ENCODE results near the gene MEGF9. TPM values are rescaled to one million over a fixed set of nuclear protein-coding genes. Genes with fewer than 3 reads are reported as not detected.

MEGF9 gene
- total and polyA plus RNA-seq, 2 donors (not counting 3 experiments of a cell fraction or from before 2014, with no cell fraction given), result 4.0 to 13.0 TPM

DNA sequence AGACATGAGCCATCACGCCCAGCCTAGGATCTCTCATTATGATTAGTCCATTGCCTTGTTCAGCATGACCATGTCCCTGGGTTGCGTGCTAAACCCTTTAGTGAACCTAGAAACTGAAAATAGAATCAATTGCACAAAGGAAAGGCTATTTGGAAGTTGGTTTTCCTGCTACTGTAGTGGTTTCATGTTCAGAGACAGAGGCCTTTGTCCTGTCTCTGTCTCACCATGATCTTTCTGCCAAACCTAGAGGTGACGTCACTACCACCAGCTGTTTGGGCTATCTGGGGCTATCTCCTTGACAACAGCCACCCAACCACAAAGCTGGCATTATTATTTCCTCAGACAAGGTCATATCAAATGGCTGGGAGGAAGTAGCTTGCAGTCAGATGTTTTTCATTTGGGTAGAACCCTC lies 130.3 kb downstream of the MEGF9 start:
- dilution Hi-C loops (cut with MboI; ENCODE audit: extremely low pct_ligation_motif_present, low sequenced_read_pairs) (no loop called here), intact Hi-C loops (cut with micrococcal nuclease) (no loop called here)
- no peak overlapping the region for H3K9ac ChIP-seq (replicated peaks; ENCODE audit: extremely low read depth, insufficient read depth, low read length)
- no peaks in the 10 kb centered on the region for H3K36me3 ChIP-seq (ENCODE audit: control insufficient read depth in 2 of 2, extremely low read depth in 1 of 2, insufficient read depth in 2 of 2, low read length in 2 of 2)
- H3K9me1 ChIP-seq (replicated peaks; ENCODE audit: control insufficient read depth, extremely low read depth, insufficient read depth, low read length), result no peaks in the 10 kb centered on the region
- DNase-seq (ENCODE audit: low read depth, low spot score) (peak; percentile 80), FAIRE-seq (peak; percentile 80)
- peak; percentile 91 for TF ChIP-seq JUN (IDR thresholded peaks at IDR 0.05; ENCODE audit: borderline replicate concordance, insufficient read depth, insufficient read length, low read depth)
- no peak for TF ChIP-seq POLR2A (IDR thresholded peaks at IDR 0.05; ENCODE audit: low read depth, low read length)
- ChIA-PET CTCF (interaction anchor here (1.4 kb wide), 1 partner anchor 9 kb away, joined by 6 read pairs; no protein-coding TSS in a partner anchor), POLR2A (no interaction called here)
- H3K9me3 ChIP-seq (replicated peaks; ENCODE audit: control insufficient read depth, insufficient read depth, low read length), result no peaks in the 10 kb centered on the region
- peaks cover 0 to 5% of the 10 kb centered on the region in 2 experiments for H3K27me3 ChIP-seq (ENCODE audit: control insufficient read depth in 2 of 2, insufficient read depth in 2 of 2, low read length in 2 of 2)
- no TSS peak for BruUV-seq (replicated peaks)
- peaks cover 9% of the 10 kb centered on the region for H3K79me2 ChIP-seq (ENCODE audit: control insufficient read depth, insufficient read depth, low read length)
- H4K20me1 ChIP-seq (replicated peaks; ENCODE audit: control insufficient read depth, extremely low read depth, insufficient read depth, low read length), result no peaks in the 10 kb centered on the region
- H3K4me3 ChIP-seq (replicated peaks in 1 of 3; ENCODE audit: insufficient read depth in 1 of 3, low read depth in 1 of 3, low read length in 3 of 3), result no peak overlapping the region
- H3K27ac ChIP-seq (ENCODE audit: insufficient read depth, low read depth, low read length), result peak overlapping the region; percentile 46
- peak overlapping the region; percentile 5 for H2AFZ ChIP-seq (ENCODE audit: low read depth, low read length)
- H3K4me1 ChIP-seq (ENCODE audit: control insufficient read depth, extremely low read depth, insufficient read depth, low read length), result peaks cover 10% of the 10 kb centered on the region
- peak overlapping the region; percentile 10 for H3K4me2 ChIP-seq (ENCODE audit: insufficient read depth, low read length)

DNA sequence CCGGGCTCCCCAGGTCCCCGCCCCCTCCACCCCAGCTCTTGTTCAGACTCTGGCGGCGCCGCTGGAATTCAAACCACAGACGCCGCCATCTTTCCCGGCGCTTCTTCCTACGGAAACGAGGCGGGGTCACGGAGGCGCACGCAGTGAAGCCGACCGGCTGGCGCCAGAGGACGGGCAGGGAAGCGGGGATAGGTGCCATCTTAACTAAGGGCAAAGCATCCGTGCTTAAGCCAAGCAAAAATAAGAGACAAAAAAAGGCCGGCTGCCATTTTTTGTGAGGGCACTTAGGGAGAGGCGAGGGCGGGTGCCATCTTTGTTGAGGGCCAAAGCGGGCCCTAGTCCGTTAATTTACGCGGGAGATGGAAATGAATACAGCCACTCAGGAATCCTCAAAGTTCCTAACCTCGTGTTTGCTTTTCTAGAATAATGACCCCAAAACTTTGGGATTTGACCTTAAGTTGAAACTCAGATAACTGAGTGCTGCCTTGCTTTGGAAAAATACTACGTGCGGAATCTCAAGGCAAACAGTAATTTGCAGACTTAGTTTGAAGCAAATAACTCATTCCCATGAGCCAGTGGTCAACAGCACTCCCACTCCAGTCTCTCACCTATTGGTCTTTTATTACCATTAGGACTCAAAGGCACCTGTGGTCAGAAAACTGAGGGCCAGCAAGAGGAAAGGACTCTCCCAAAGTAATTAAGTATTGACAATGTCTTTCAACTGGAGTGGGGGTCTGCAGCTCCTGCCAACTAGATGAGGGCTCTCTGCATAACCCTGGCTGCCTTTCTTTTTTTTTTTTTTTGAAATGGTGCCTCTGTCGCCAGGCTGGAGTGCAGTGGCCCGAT lies 134.0 kb downstream of the MEGF9 start, which contains the start of gene CDK5RAP2:
Gene CDK5RAP2, minus strand, starts transcription at position 117 of the 846 bp plus-strand sequence. CDS start 189 bp downstream, outside the sequence.
- POLR2A ChIA-PET, result no interaction called here
- Histone ChIP-seq H4K20me1 (replicated peaks; ENCODE audit: control insufficient read depth, extremely low read depth, insufficient read depth, low read length) (no peaks in the 10 kb centered on the region), H3K27ac (ENCODE audit: insufficient read depth, low read depth, low read length) (peak within 1 kb of the TSS; percentile 69), H3K4me1 (ENCODE audit: control insufficient read depth, extremely low read depth, insufficient read depth, low read length) (peaks cover 13% of the 10 kb centered on the region), H3K36me3 (ENCODE audit: control insufficient read depth in 2 of 2, extremely low read depth in 1 of 2, insufficient read depth in 2 of 2, low read length in 2 of 2) (no peaks in the 10 kb centered on the region), H3K4me2 (ENCODE audit: insufficient read depth, low read length) (peak within 1 kb of the TSS; percentile 86), H3K79me2 (ENCODE audit: control insufficient read depth, insufficient read depth, low read length) (peaks cover 43% of the 10 kb centered on the region), H2AFZ (ENCODE audit: low read depth, low read length) (peak within 1 kb of the TSS; percentile 100), H3K27me3 (ENCODE audit: control insufficient read depth in 2 of 2, insufficient read depth in 2 of 2, low read length in 2 of 2) (no peaks in the 10 kb centered on the region), H3K9me1 (replicated peaks; ENCODE audit: control insufficient read depth, extremely low read depth, insufficient read depth, low read length) (no peaks in the 10 kb centered on the region), H3K9ac (replicated peaks; ENCODE audit: extremely low read depth, insufficient read depth, low read length) (peak within 1 kb of the TSS; percentile 77), H3K4me3 (replicated peaks in 1 of 3; ENCODE audit: insufficient read depth in 1 of 3, low read depth in 1 of 3, low read length in 3 of 3) (peak within 1 kb of the TSS; percentile 73 to 76 (median 75)), H3K9me3 (replicated peaks; ENCODE audit: control insufficient read depth, insufficient read depth, low read length) (no peaks in the 10 kb centered on the region)
- CTCF ChIA-PET, result no interaction called here
- BruUV-seq (replicated peaks), result TSS peak; percentile 45
- TF ChIP-seq FOS (IDR thresholded peaks at IDR 0.05; ENCODE audit: borderline replicate concordance, insufficient read depth, low read length) (no peak), POLR2AphosphoS5 (IDR thresholded peaks at IDR 0.05; ENCODE audit: insufficient read depth, low read depth, low read length) (peak; percentile 56), EZH2 (IDR thresholded peaks at IDR 0.05; ENCODE audit: borderline replicate concordance, low read depth, low read length, severe bottlenecking) (no peak)
- peak; percentile 98 for DNase-seq (ENCODE audit: low read depth, low spot score)
- intact Hi-C loops (cut with micrococcal nuclease) (no loop called here), dilution Hi-C loops (cut with MboI; ENCODE audit: extremely low pct_ligation_motif_present, low sequenced_read_pairs) (no loop called here)
- peak; percentile 83 for FAIRE-seq
